Fibroblast of skin of left biceps (primary cell): ENCODE data around the gene BCAN.
"Not testable (repeated sequence)": the region's sequence is repeated elsewhere in the genome, so short reads cannot be mapped to it uniquely, and the experiment has no call there.

Source experiments
- DNase-seq, 2 experiments: peaks; one replicate each; pipeline ENCODE4 v3.0.0-alpha.2; 2013; ENCODE audit warnings: low read depth in 2 of 2

The BCAN gene

GRCh38 chr1:156618853-156619581 lies 22.9 kb upstream of the BCAN start, which contains the start of gene HAPLN2:
Gene HAPLN2, plus strand, starts transcription at chr1:156619415. Its CDS starts 4,076 bp downstream, at chr1:156623491.
- no peak for DNase-seq

GRCh38 chr1:156619582-156619955 lies 22.3 kb upstream of the BCAN start:
- no peak for DNase-seq

GRCh38 chr1:156622581-156623297 lies 19.2 kb upstream of the BCAN start:
- DNase-seq = no peak

GRCh38 chr1:156623946-156624813 lies 17.7 kb upstream of the BCAN start:
- DNase-seq = no peak

- DNase-seq = no peak
Measured at GRCh38 chr1:156624814-156625435, 17.0 kb upstream of the BCAN start.

GRCh38 chr1:156625436-156626078 lies 16.4 kb upstream of the BCAN start:
- no peak for DNase-seq

GRCh38 chr1:156626079-156626438 lies 15.9 kb upstream of the BCAN start:
- no peak for DNase-seq

- no peak for DNase-seq
Measured at GRCh38 chr1:156627313-156627880, 14.5 kb upstream of the BCAN start.

GRCh38 chr1:156629823-156630449 lies 12.0 kb upstream of the BCAN start:
- DNase-seq = no peak

GRCh38 chr1:156631152-156631551 lies 10.8 kb upstream of the BCAN start:
- DNase-seq = not testable (repeated sequence)

GRCh38 chr1:156632355-156632754 lies 9.6 kb upstream of the BCAN start:
- no peak for DNase-seq

GRCh38 chr1:156638189-156638985 lies 3.5 kb upstream of the BCAN start:
- DNase-seq = no peak

GRCh38 chr1:156639601-156640101 lies 2.3 kb upstream of the BCAN start:
- no peak for DNase-seq

- no peak for DNase-seq
Measured at GRCh38 chr1:156640842-156641706, 843 bp upstream of the BCAN start.

- no peak for DNase-seq
Measured at GRCh38 chr1:156642265-156643048, 540 bp downstream of the BCAN start.

GRCh38 chr1:156643049-156643777 lies 1.3 kb downstream of the BCAN start:
- no peak for DNase-seq

GRCh38 chr1:156643778-156644092 lies 1.8 kb downstream of the BCAN start:
- no peak for DNase-seq
